ENCODE results near the gene KDM4C. TPM values are rescaled to one million over a fixed set of nuclear protein-coding genes. Genes with fewer than 3 reads are reported as not detected.

KDM4C gene
- polyA plus RNA-seq, 2 of the 4 experiments (the other 2 are of a cell fraction): 9.6 to 15.6 TPM

- TF ChIP-seq SMC3 (IDR thresholded peaks at IDR 0.05): 0 out of 3 replicates have a peak, but pooled peaks have one; percentile 8
- no peak for TF ChIP-seq JUNB (IDR thresholded peaks at IDR 0.05)
- no peak for TF ChIP-seq CBX2 (IDR thresholded peaks at IDR 0.05; ENCODE audit: borderline replicate concordance, low read depth)
- no peak for TF ChIP-seq RARB (CRISPR knock-in tag; IDR thresholded peaks at IDR 0.05)
- TF ChIP-seq CTCF (IDR thresholded peaks at IDR 0.05): peak; percentile 39; the same call in 2 of the 3 replicates
- TF ChIP-seq JUN (IDR thresholded peaks at IDR 0.05): no peak
- no peak for TF ChIP-seq MAFK (IDR thresholded peaks at IDR 0.05; ENCODE audit: partially characterized antibody)
- TF ChIP-seq ELK1 (IDR thresholded peaks at IDR 0.05; ENCODE audit: low read depth, low read length): no peak
- no peak for TF ChIP-seq POLR2A (IDR thresholded peaks at IDR 0.05; ENCODE audit: low read length)
- TF ChIP-seq NPAS2 (CRISPR knock-in tag; IDR thresholded peaks at IDR 0.05; ENCODE audit: borderline replicate concordance): peak; percentile 46; the same call in 1 of the 2 replicates
- no peak for TF ChIP-seq EP300 (IDR thresholded peaks at IDR 0.05)
- TF ChIP-seq ATOH8 (CRISPR knock-in tag; IDR thresholded peaks at IDR 0.05; ENCODE audit: low read depth): no peak
- TF ChIP-seq BHLHE40 (IDR thresholded peaks at IDR 0.05; ENCODE audit: low read depth, low read length): no peak
- no peak for TF ChIP-seq FOSL2 (IDR thresholded peaks at IDR 0.05)
- TF ChIP-seq FOSL2 (CRISPR knock-in tag; IDR thresholded peaks at IDR 0.05): no peak
Measured at GRCh38 chr9:6845880-6846279, 88.1 kb downstream of the KDM4C start (continued).

- CTCF ChIA-PET: interaction anchor here (2.2 kb wide), 1 partner anchor 25 kb away, joined by 8 read pairs; no protein-coding TSS in a partner anchor
- FAIRE-seq (no peak), DNase-seq (ENCODE audit: low read depth in 1 of 2, low spot score in 1 of 2) (peak; percentile 36 to 48), ATAC-seq (peak; percentile 73 to 81)
- peak overlapping the region; percentile 54 to 78 for H3K27ac ChIP-seq
- peaks cover 53% of the 10 kb centered on the region for H3K4me1 ChIP-seq
- H3K4me2 ChIP-seq: peak overlapping the region; percentile 51
- no peaks in the 10 kb centered on the region for H3K9me3 ChIP-seq
- H3K4me3 ChIP-seq: no peak overlapping the region
- POLR2A ChIA-PET: no interaction called here
- WGBS (ENCODE audit: missing lambda C conversion rate): 47% methylated on average over 7 of the region's 7 CpGs
- TF ChIP-seq ZFP36 (IDR thresholded peaks at IDR 0.05; ENCODE audit: borderline replicate concordance, partially characterized antibody) (no peak), MAFK (IDR thresholded peaks at IDR 0.05; ENCODE audit: partially characterized antibody) (no peak), TP53 (CRISPR knock-in tag; IDR thresholded peaks at IDR 0.05) (no peak), RAD21 (conservative IDR thresholded peaks at IDR 0.05 in 1 of 2, IDR thresholded peaks at IDR 0.05 in 1 of 2) (no peak), MAZ (IDR thresholded peaks at IDR 0.05; ENCODE audit: borderline replicate concordance, low read depth, low read length) (no peak), JUNB (IDR thresholded peaks at IDR 0.05) (peak; percentile 39; the same call in 1 of the 2 replicates), HDAC2 (IDR thresholded peaks at IDR 0.05) (no peak), NPAS2 (CRISPR knock-in tag; IDR thresholded peaks at IDR 0.05; ENCODE audit: borderline replicate concordance) (no peak), ESRRA (IDR thresholded peaks at IDR 0.05; ENCODE audit: borderline replicate concordance, low read length) (no peak), ELK1 (IDR thresholded peaks at IDR 0.05; ENCODE audit: low read depth, low read length) (no peak), EHF (CRISPR knock-in tag; IDR thresholded peaks at IDR 0.05) (no peak), BHLHE40 (IDR thresholded peaks at IDR 0.05; ENCODE audit: low read depth, low read length) (no peak), NFE2L2 (conservative IDR thresholded peaks at IDR 0.05; ENCODE audit: low read length) (no peak), ATOH8 (CRISPR knock-in tag; IDR thresholded peaks at IDR 0.05; ENCODE audit: low read depth) (no peak), SMC3 (IDR thresholded peaks at IDR 0.05) (no peak), GATA3 (IDR thresholded peaks at IDR 0.05; ENCODE audit: borderline replicate concordance) (no peak), EP300 (IDR thresholded peaks at IDR 0.05) (peak in 1 of 2 experiments; percentile 17; a peak in 1 of 5 replicates), FOSL2 (IDR thresholded peaks at IDR 0.05) (peak; percentile 43; the same call in 1 of the 2 replicates), FOSL2 (CRISPR knock-in tag; IDR thresholded peaks at IDR 0.05) (peak; percentile 30; the same call in 1 of the 2 replicates), KDM1A (IDR thresholded peaks at IDR 0.05; ENCODE audit: low read depth) (no peak), JUN (IDR thresholded peaks at IDR 0.05) (no peak), ZSCAN20 (CRISPR knock-in tag; IDR thresholded peaks at IDR 0.05) (no peak), NR3C1 (IDR thresholded peaks at IDR 0.05) (no peak), ZNF302 (CRISPR knock-in tag; IDR thresholded peaks at IDR 0.05) (no peak), CHD2 (IDR thresholded peaks at IDR 0.05; ENCODE audit: low read length, partially characterized antibody) (no peak)
- TF ChIP-seq, protein P1, sequence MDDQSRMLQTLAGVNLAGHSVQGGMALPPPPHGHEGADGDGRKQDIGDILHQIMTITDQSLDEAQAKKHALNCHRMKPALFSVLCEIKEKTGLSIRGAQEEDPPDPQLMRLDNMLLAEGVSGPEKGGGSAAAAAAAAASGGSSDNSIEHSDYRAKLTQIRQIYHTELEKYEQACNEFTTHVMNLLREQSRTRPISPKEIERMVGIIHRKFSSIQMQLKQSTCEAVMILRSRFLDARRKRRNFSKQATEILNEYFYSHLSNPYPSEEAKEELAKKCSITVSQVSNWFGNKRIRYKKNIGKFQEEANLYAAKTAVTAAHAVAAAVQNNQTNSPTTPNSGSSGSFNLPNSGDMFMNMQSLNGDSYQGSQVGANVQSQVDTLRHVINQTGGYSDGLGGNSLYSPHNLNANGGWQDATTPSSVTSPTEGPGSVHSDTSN (IDR thresholded peaks at IDR 0.05): no peak
- TF ChIP-seq, protein P2, sequence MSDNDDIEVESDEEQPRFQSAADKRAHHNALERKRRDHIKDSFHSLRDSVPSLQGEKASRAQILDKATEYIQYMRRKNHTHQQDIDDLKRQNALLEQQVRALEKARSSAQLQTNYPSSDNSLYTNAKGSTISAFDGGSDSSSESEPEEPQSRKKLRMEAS (IDR thresholded peaks at IDR 0.05): peak; percentile 59
Measured at GRCh38 chr9:6852243-6852963, 94.6 kb downstream of the KDM4C start.

Measured in A549 (cell line).